Prostate gland (tissue), 2 donors: ENCODE data around the gene WDR82. TPM values are rescaled to one million over a fixed set of nuclear protein-coding genes. Genes with fewer than 3 reads are reported as not detected.

Experiments used
- DNase-seq: peaks from one replicate; pipeline ENCODE4 v3.0.0-alpha.2; 2019; ENCODE audit warnings: low spot score
- H3K27ac ChIP-seq, 2 donors: fragments of 200-600 bp; sonication (generic); 2 replicates each; pipeline ENCODE4 v1.5.1; 2017 to 2019
- H3K27me3 ChIP-seq: fragments of 200-600 bp; sonication (generic); replicated peaks from 2 replicates; pipeline ENCODE4 v1.5.1; 2019; ENCODE audit not compliant: insufficient read depth
- H3K36me3 ChIP-seq, 2 donors: fragments of 200-600 bp; sonication (generic); 1 replicate in 1 of 2; 2 replicates in 1 of 2; pipeline versions ENCODE4 v1.5.1 to v1.8.1; 2017 to 2019
- H3K4me1 ChIP-seq: fragments of 200-600 bp; sonication (generic); replicated peaks from 2 replicates; pipeline ENCODE4 v1.5.1; 2019
- H3K4me3 ChIP-seq, 2 donors: fragments of 200-600 bp; sonication (generic); 2 replicates each; pipeline ENCODE4 v1.5.1; 2017 to 2019
- H3K9me3 ChIP-seq: fragments of 200-600 bp; sonication (generic); 2 replicates; pipeline ENCODE4 v1.5.1; 2017
- CTCF ChIP-seq, 4 experiments: fragments of 200-600 bp in 2 of 4; fragments of 450-650 bp in 2 of 4; sonication (generic) in 2 of 4; IDR thresholded peaks; 1 replicate in 3 of 4; 2 replicates in 1 of 4; pipeline ENCODE4 v1.5.1; 2016 to 2019; ENCODE audit warnings: antibody characterized with exemption in 4 of 4, mild to moderate bottlenecking in 2 of 4, moderate library complexity in 2 of 4
- POLR2A ChIP-seq: fragments of 450-650 bp; IDR thresholded peaks from one replicate; pipeline ENCODE4 v1.6.1; 2016; ENCODE audit warnings: antibody characterized with exemption, mild to moderate bottlenecking
- POLR2AphosphoS5 ChIP-seq: sonication (generic); formaldehyde crosslinking; IDR thresholded peaks from one replicate; pipeline ENCODE4 v1.6.1; 2017; ENCODE audit warnings: antibody characterized with exemption
- WGBS: methylation state at CpG from one replicate; pipeline ENCODE4 v1.1.5; 2018; 5-methylcytosine and 5-hydroxymethylcytosine counted together
- intact Hi-C: fragments of 100-400 bp; cut with DNase I; formaldehyde crosslinking; loops from one replicate; pipeline ENCODE4 v1.14.2; 2022
- total RNA-seq, 2 donors: library from RNA; depleted of rRNA; stranded (reverse); fragments of >200 nt; gene quantifications; one replicate each; pipeline ENCODE4 v1.1.0, GENCODE V29; 2016

Gene WDR82
- total RNA-seq, 2 donors from 2014 or later: 52.4 to 86.9 TPM

GRCh38 chr3:52218937-52219650 lies 59.4 kb downstream of the WDR82 start:
- peaks cover 29% of the 10 kb centered on the region for H3K4me1 ChIP-seq
- TF ChIP-seq CTCF (IDR thresholded peaks at IDR 0.05) (peak in 1 of 4 experiments; percentile 10), POLR2AphosphoS5 (peak; percentile 45), POLR2A (no peak)
- peaks cover 0 to 5% of the 10 kb centered on the region in 2 donors for H3K36me3 ChIP-seq
- WGBS: 28% methylated on average over 6 of the region's 6 CpGs
- H3K4me3 ChIP-seq: no peak overlapping the region
- intact Hi-C loops: no loop called here
- H3K9me3 ChIP-seq: no peaks in the 10 kb centered on the region
- H3K27me3 ChIP-seq: no peaks in the 10 kb centered on the region
- peak overlapping the region; percentile 72 to 74 for H3K27ac ChIP-seq
- DNase-seq: peak; percentile 67

- no peak for TF ChIP-seq POLR2AphosphoS5
- TF ChIP-seq POLR2A: no peak
- DNase-seq: no peak
- H3K4me1 ChIP-seq: peaks cover 29% of the 10 kb centered on the region
- H3K27ac ChIP-seq: peak overlapping the region; percentile 72 to 74
- no peaks in the 10 kb centered on the region for H3K9me3 ChIP-seq
- WGBS: 59% methylated on average over 12 of the region's 12 CpGs
- intact Hi-C loops: no loop called here
- peaks cover 0 to 5% of the 10 kb centered on the region in 2 donors for H3K36me3 ChIP-seq
- no peaks in the 10 kb centered on the region for H3K27me3 ChIP-seq
- no peak overlapping the region for H3K4me3 ChIP-seq
Observed at GRCh38 chr3:52218454-52218853, 60.0 kb downstream of the WDR82 start.

- H3K4me1 ChIP-seq: peaks cover 29% of the 10 kb centered on the region
- intact Hi-C loops: no loop called here
- whole genome bisulfite sequencing: 72% methylated on average over 3 of the region's 3 CpGs
- H3K4me3 ChIP-seq: no peak overlapping the region
- peak overlapping the region; percentile 72 to 74 for H3K27ac ChIP-seq
- H3K27me3 ChIP-seq: no peaks in the 10 kb centered on the region
- H3K36me3 ChIP-seq: peaks cover 0 to 5% of the 10 kb centered on the region in 2 donors
- DNase-seq: no peak
- H3K9me3 ChIP-seq: no peaks in the 10 kb centered on the region
- TF ChIP-seq POLR2A (no peak), CTCF (IDR thresholded peaks at IDR 0.05) (no peak), POLR2AphosphoS5 (no peak)
Observed at GRCh38 chr3:52218026-52218425, 60.4 kb downstream of the WDR82 start.

- peak overlapping the region; percentile 72 to 74 for H3K27ac ChIP-seq
- intact Hi-C loops: no loop called here
- DNase-seq: no peak
Observed at GRCh38 chr3:52217409-52217805, 61.0 kb downstream of the WDR82 start.

More at GRCh38 chr3:52217409-52217805, 61.0 kb downstream of the WDR82 start:
- Histone ChIP-seq H3K36me3 (peaks cover 4 to 5% of the 10 kb centered on the region in 2 donors), H3K9me3 (no peaks in the 10 kb centered on the region), H3K27me3 (no peaks in the 10 kb centered on the region), H3K4me3 (no peak overlapping the region), H3K4me1 (peaks cover 29% of the 10 kb centered on the region)
- 63% methylated on average over 10 of the region's 10 CpGs for WGBS
- TF ChIP-seq CTCF (IDR thresholded peaks at IDR 0.05) (no peak), POLR2A (no peak), POLR2AphosphoS5 (no peak)
